Measurements from ENCODE around the gene NKD2.

NKD2 gene

DNA sequence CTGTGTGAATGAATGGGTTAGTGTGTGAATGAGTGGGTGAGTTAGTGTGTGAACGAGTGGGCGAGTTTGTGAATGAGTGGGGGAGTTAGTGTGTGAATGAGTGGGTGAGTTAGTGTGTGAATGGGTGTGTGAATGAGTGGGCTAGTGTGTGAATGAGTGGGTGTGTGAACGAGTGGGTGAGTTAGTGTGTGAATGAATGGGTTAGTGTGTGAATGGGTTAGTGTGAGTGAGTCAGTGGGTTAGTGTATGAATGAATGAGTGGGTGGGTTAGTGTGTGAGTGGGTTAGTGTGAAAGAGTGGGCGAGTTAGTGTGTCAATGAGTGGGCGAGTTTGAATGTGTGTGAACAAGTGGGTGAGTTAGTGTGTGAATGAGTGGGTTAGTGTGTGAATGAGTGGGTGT, 35.5 kb downstream of the NKD2 start:
- no peak overlapping the region for H2AFZ ChIP-seq (ENCODE audit: low read length)
- H3K4me2 ChIP-seq (ENCODE audit: low read length), result no peak overlapping the region
- no peaks in the 10 kb centered on the region for H3K9me2 ChIP-seq (ENCODE audit: low read depth, low read length)
- H3K4me1 ChIP-seq (ENCODE audit: insufficient read depth, low read length, severe bottlenecking), result no peaks in the 10 kb centered on the region
- no peak overlapping the region for H3K27ac ChIP-seq (ENCODE audit: low read depth, low read length, poor library complexity, severe bottlenecking)
- H4K20me1 ChIP-seq (ENCODE audit: insufficient read depth, low read length), result no peaks in the 10 kb centered on the region
- no peaks in the 10 kb centered on the region for H3K9me3 ChIP-seq (ENCODE audit: low read length)
- H3K79me2 ChIP-seq (ENCODE audit: insufficient read depth, low read length), result no peaks in the 10 kb centered on the region
- TF ChIP-seq, protein P1, sequence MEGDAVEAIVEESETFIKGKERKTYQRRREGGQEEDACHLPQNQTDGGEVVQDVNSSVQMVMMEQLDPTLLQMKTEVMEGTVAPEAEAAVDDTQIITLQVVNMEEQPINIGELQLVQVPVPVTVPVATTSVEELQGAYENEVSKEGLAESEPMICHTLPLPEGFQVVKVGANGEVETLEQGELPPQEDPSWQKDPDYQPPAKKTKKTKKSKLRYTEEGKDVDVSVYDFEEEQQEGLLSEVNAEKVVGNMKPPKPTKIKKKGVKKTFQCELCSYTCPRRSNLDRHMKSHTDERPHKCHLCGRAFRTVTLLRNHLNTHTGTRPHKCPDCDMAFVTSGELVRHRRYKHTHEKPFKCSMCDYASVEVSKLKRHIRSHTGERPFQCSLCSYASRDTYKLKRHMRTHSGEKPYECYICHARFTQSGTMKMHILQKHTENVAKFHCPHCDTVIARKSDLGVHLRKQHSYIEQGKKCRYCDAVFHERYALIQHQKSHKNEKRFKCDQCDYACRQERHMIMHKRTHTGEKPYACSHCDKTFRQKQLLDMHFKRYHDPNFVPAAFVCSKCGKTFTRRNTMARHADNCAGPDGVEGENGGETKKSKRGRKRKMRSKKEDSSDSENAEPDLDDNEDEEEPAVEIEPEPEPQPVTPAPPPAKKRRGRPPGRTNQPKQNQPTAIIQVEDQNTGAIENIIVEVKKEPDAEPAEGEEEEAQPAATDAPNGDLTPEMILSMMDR (IDR thresholded peaks at IDR 0.05; ENCODE audit: low read length), result no peak
- TF ChIP-seq EZH2 (IDR thresholded peaks at IDR 0.05; ENCODE audit: borderline replicate concordance, low read length), result no peak
- H3F3A ChIP-seq (ENCODE audit: insufficient read depth, low read length), result no peaks in the 10 kb centered on the region
- no peaks in the 10 kb centered on the region for H3K36me3 ChIP-seq (ENCODE audit: insufficient read depth, low read length)
- no peak overlapping the region for H3K9ac ChIP-seq (ENCODE audit: low read length)
- peaks cover 4% of the 10 kb centered on the region; the same call in 1 of the 2 replicates for H3K27me3 ChIP-seq (ENCODE audit: insufficient read depth, low read length)
- no peak overlapping the region for H3K4me3 ChIP-seq (ENCODE audit: low read depth, low read length, poor library complexity, severe bottlenecking)

DNA sequence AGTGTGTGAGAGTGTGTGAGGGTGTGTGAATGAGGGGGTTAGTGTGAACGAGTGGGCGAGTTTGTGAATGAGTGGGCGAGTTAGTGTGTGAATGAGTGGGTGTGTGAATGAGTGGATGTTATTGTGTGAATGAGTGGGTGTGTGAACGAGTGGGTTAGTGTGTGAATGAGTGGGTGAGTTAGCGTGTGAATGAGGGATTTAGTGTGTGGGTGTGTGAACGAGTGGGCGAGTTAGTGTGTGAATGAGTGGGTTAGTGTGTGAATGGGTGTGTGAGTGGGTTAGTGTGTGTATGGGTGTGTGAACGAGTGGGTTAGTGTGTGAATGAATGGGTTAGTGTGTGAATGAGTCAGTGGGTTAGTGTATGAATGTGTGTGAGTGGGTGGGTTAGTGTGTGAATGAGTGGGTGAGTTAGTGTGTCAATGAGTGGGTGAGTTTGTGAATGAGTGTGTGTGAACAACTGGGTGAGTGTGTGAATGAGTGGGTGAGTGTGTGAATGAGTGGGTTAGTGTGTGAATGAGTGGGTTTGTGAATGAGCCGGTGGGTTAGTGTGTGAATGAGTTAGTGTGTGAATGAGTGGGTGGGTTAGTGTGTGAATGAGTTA, 37.5 kb downstream of the NKD2 start:
- TF ChIP-seq, protein P1 (IDR thresholded peaks at IDR 0.05; ENCODE audit: low read length), result no peak
- no peak for TF ChIP-seq EZH2 (IDR thresholded peaks at IDR 0.05; ENCODE audit: borderline replicate concordance, low read length)
- no peaks in the 10 kb centered on the region for H3K9me3 ChIP-seq (ENCODE audit: low read length)
- H3K36me3 ChIP-seq (ENCODE audit: insufficient read depth, low read length), result no peaks in the 10 kb centered on the region
- no peak overlapping the region for H2AFZ ChIP-seq (ENCODE audit: low read length)
- H3K9me2 ChIP-seq (ENCODE audit: low read depth, low read length), result no peaks in the 10 kb centered on the region
- H3K4me3 ChIP-seq (ENCODE audit: low read depth, low read length, poor library complexity, severe bottlenecking), result no peak overlapping the region
- no peaks in the 10 kb centered on the region for H4K20me1 ChIP-seq (ENCODE audit: insufficient read depth, low read length)
- no peaks in the 10 kb centered on the region for H3K4me1 ChIP-seq (ENCODE audit: insufficient read depth, low read length, severe bottlenecking)
- no peaks in the 10 kb centered on the region for H3K27me3 ChIP-seq (ENCODE audit: insufficient read depth, low read length)
- no peaks in the 10 kb centered on the region for H3K79me2 ChIP-seq (ENCODE audit: insufficient read depth, low read length)
- no peak overlapping the region for H3K4me2 ChIP-seq (ENCODE audit: low read length)
- H3K27ac ChIP-seq (ENCODE audit: low read depth, low read length, poor library complexity, severe bottlenecking), result no peak overlapping the region
- H3F3A ChIP-seq (ENCODE audit: insufficient read depth, low read length), result no peaks in the 10 kb centered on the region
- H3K9ac ChIP-seq (ENCODE audit: low read length), result no peak overlapping the region

DNA sequence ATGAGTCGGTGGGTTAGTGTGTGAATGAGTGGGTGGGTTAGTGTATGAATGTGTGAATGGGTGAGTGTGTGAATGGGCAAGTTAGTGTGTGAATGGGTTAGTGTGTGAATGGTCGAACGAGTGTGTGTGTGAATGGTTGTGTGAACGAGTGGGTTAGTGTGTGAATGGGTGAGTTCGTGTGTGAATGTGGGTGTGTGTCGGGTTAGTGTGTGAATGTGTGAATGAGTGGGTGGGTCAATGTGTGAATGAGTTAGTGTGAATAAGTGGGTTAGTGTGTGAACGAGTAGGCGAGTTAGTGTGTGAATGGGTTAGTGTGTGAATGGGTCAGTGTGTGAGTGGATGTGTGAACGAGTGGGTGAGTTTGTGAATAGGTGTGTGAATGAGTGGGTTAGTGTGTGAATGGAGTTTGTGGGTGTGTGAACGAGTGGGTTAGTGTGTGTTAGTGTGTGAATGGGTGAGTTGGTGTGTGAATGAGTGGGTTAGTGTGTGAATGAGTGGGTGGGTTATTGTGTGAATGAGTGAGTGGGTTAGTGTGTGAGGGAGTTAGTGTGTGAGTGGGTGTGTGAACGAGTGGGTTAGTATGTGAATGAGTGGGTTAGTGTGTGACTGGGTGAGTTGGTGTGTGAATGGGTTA, 38.8 kb downstream of the NKD2 start:
- Histone ChIP-seq H3K27me3 (ENCODE audit: insufficient read depth, low read length) (no peaks in the 10 kb centered on the region), H3K27ac (ENCODE audit: low read depth, low read length, poor library complexity, severe bottlenecking) (no peak overlapping the region), H2AFZ (ENCODE audit: low read length) (no peak overlapping the region), H3K9ac (ENCODE audit: low read length) (no peak overlapping the region), H3K4me2 (ENCODE audit: low read length) (no peak overlapping the region), H3K4me1 (ENCODE audit: insufficient read depth, low read length, severe bottlenecking) (no peaks in the 10 kb centered on the region), H3K36me3 (ENCODE audit: insufficient read depth, low read length) (no peaks in the 10 kb centered on the region), H3F3A (ENCODE audit: insufficient read depth, low read length) (no peaks in the 10 kb centered on the region), H4K20me1 (ENCODE audit: insufficient read depth, low read length) (no peaks in the 10 kb centered on the region), H3K79me2 (ENCODE audit: insufficient read depth, low read length) (no peaks in the 10 kb centered on the region), H3K4me3 (ENCODE audit: low read depth, low read length, poor library complexity, severe bottlenecking) (no peak overlapping the region), H3K9me2 (ENCODE audit: low read depth, low read length) (no peaks in the 10 kb centered on the region), H3K9me3 (ENCODE audit: low read length) (no peaks in the 10 kb centered on the region)
- TF ChIP-seq, protein P1 (IDR thresholded peaks at IDR 0.05; ENCODE audit: low read length), result no peak
- TF ChIP-seq EZH2 (IDR thresholded peaks at IDR 0.05; ENCODE audit: borderline replicate concordance, low read length), result no peak

Data from OCI-LY1 (cell line).